Fibroblast of the aortic adventitia (primary cell): ENCODE measurements around the gene OR2D2. TPM values are rescaled to one million over a fixed set of nuclear protein-coding genes. Genes with fewer than 3 reads are reported as not detected.
"Not testable (repeated sequence)": the region's sequence is repeated elsewhere in the genome, so short reads cannot be mapped to it uniquely, and the experiment has no call there.

Experiments used
- DNase-seq: peaks from one replicate; pipeline ENCODE4 v3.0.0-alpha.2; 2010; ENCODE audit warnings: low read depth
- H3K4me3 ChIP-seq: 2 replicates; pipeline ENCODE4 v1.5.1; 2011; ENCODE audit warnings: low read depth, mild to moderate bottlenecking, control low read depth, low read length, moderate library complexity
- CTCF ChIP-seq: IDR thresholded peaks from 2 replicates; pipeline ENCODE4 v1.5.1; 2011; ENCODE audit warnings: mild to moderate bottlenecking, low read length, control low read depth, inconsistent platforms; ENCODE audit not compliant: insufficient read depth
- total RNA-seq: library from RNA; depleted of rRNA; stranded (reverse); fragments of >200 nt; gene quantifications from 2 replicates; pipeline ENCODE4 v1.2.3, GENCODE V29; 2012; ENCODE audit warnings: low replicate concordance

Gene OR2D2
- total RNA-seq, 1 donor: 0.09 TPM

GRCh38 chr11:6888830-6889229 lies 3.5 kb downstream of the OR2D2 start:
- DNase-seq: no peak
- no peak for TF ChIP-seq CTCF
- H3K4me3 ChIP-seq: no peak overlapping the region

- DNase-seq, H3K4me3 ChIP-seq: not testable (repeated sequence)
These were observed 4.6 kb downstream of the OR2D2 start for GRCh38 chr11:6887711-6888110.

GRCh38 chr11:6882751-6883150 lies 9.5 kb downstream of the OR2D2 start:
- no peak for TF ChIP-seq CTCF
- H3K4me3 ChIP-seq: no peak overlapping the region
- DNase-seq: no peak

- H3K4me3 ChIP-seq: no peak overlapping the region
- DNase-seq: no peak
- no peak for TF ChIP-seq CTCF
These were observed 15.4 kb downstream of the OR2D2 start for GRCh38 chr11:6876914-6877313.

GRCh38 chr11:6876325-6876724 lies 16.0 kb downstream of the OR2D2 start, which contains the start of gene OR10A4:
Gene OR10A4 (plus strand): TSS chr11:6876625. CDS start chr11:6876648, 23 bp downstream.
- TF ChIP-seq CTCF: no peak
- no peak for DNase-seq
- H3K4me3 ChIP-seq: no peak within 1 kb of the TSS

- no peak for DNase-seq
- no peak overlapping the region for H3K4me3 ChIP-seq
- no peak for TF ChIP-seq CTCF
These were observed 16.5 kb downstream of the OR2D2 start for GRCh38 chr11:6875761-6876160.

GRCh38 chr11:6871278-6871677 lies 21.0 kb downstream of the OR2D2 start:
- no peak for TF ChIP-seq CTCF
- DNase-seq: no peak
- H3K4me3 ChIP-seq: no peak overlapping the region
